ENCODE measurements around the gene RFC5.

Gene RFC5

DNA sequence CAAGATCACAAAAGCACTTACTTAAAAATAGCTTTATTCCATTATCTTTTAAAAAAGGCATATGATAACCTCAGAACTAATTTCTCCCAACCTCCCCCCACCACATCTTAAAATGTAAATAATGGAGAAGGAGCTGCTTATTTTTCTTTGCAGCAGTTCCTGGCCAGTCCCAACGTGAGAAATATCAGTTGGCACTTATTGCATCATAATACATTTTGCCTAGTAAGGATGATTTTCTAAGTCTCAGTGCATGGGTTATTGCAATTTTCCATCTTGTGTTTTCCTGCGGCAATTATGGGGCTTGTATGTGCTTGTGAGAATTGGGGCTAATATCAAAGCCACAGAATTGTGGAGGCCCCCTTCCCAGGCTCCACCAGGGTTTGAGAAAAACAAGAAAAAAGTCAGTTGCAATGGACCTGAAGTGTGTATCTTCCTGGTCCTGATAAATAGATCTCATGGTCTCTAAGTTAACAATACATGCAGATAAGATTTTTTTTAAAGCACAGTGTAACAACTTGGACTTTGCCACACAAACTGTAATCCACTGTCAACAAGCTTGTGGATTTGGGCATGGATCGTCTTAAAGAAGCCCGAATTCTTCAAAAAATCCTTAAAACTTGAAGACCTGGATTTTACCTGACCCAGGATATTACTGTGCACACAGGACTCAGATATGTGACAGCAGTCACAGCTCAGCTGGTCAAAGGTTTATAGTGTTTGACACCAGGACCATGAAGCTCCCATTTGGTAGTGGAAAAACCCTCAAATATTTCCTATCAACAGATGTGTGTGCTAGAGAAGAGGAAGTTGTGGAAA lies 47.3 kb downstream of the RFC5 start:
- ChIA-PET CTCF (interaction anchor here (0.6 to 5.3 kb wide), 6 partner anchors 8 to 559 kb away, joined by 3 to 44 read pairs (median 3); no protein-coding TSS in a partner anchor), POLR2A (interaction anchor here (0.5 to 0.9 kb wide), 5 partner anchors 27 to 91 kb away, joined by 3 to 6 read pairs (median 4); partner anchors contain the start of gene PEBP1)
- H3K4me1 ChIP-seq (ENCODE audit: control insufficient read depth, insufficient read depth, low read length): 0 out of 2 replicates have a peak, but pooled peaks cover 3% of the 10 kb centered on the region
- H3K27ac ChIP-seq (ENCODE audit: extremely low read depth, low read depth, low read length): no peak overlapping the region
- H3K4me3 ChIP-seq (ENCODE audit: low read depth, low read length): no peak overlapping the region
- TF ChIP-seq ZNF140 (tag by site-specific recombination; IDR thresholded peaks at IDR 0.05): no peak
- TF ChIP-seq, protein P1, sequence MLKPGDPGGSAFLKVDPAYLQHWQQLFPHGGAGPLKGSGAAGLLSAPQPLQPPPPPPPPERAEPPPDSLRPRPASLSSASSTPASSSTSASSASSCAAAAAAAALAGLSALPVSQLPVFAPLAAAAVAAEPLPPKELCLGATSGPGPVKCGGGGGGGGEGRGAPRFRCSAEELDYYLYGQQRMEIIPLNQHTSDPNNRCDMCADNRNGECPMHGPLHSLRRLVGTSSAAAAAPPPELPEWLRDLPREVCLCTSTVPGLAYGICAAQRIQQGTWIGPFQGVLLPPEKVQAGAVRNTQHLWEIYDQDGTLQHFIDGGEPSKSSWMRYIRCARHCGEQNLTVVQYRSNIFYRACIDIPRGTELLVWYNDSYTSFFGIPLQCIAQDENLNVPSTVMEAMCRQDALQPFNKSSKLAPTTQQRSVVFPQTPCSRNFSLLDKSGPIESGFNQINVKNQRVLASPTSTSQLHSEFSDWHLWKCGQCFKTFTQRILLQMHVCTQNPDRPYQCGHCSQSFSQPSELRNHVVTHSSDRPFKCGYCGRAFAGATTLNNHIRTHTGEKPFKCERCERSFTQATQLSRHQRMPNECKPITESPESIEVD (tag by site-specific recombination; IDR thresholded peaks at IDR 0.05): peak; percentile 45; the same call in 1 of the 2 replicates
- TF ChIP-seq, protein P2, sequence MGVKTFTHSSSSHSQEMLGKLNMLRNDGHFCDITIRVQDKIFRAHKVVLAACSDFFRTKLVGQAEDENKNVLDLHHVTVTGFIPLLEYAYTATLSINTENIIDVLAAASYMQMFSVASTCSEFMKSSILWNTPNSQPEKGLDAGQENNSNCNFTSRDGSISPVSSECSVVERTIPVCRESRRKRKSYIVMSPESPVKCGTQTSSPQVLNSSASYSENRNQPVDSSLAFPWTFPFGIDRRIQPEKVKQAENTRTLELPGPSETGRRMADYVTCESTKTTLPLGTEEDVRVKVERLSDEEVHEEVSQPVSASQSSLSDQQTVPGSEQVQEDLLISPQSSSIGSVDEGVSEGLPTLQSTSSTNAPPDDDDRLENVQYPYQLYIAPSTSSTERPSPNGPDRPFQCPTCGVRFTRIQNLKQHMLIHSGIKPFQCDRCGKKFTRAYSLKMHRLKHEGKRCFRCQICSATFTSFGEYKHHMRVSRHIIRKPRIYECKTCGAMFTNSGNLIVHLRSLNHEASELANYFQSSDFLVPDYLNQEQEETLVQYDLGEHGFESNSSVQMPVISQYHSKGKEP (tag by site-specific recombination; IDR thresholded peaks at IDR 0.05): peak; percentile 81
- H3K9me3 ChIP-seq (ENCODE audit: control insufficient read depth, insufficient read depth, low read depth, low read length): no peaks in the 10 kb centered on the region
- no peaks in the 10 kb centered on the region; a peak in 1 of 3 replicates for H3K36me3 ChIP-seq (ENCODE audit: control insufficient read depth in 2 of 2, insufficient read depth in 1 of 2, low read length in 2 of 2)

DNA sequence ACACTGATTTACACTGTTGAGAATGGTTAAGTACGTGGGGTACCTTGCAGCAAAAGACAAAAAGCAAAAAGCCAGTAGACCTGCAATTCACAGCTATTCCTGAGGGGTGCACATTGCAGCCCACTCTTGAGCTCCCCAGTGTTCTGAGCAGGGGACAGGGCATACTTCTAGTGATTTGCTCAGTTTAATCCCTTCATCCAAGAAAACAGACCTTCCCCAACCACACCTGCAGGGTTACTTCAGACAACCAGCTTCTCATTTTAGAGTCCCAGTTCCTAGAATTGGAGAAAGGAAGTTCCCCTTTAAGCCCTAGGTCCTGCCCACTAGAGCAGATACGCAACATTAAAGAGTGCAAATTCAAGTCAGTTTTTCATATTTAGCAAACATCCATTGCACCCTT lies 48.1 kb downstream of the RFC5 start:
- Histone ChIP-seq H3K36me3 (ENCODE audit: control insufficient read depth in 2 of 2, insufficient read depth in 1 of 2, low read length in 2 of 2) (no peaks in the 10 kb centered on the region), H3K4me3 (ENCODE audit: low read depth, low read length) (no peak overlapping the region), H3K9me3 (ENCODE audit: control insufficient read depth, insufficient read depth, low read depth, low read length) (no peaks in the 10 kb centered on the region), H3K27ac (ENCODE audit: extremely low read depth, low read depth, low read length) (no peak overlapping the region), H3K4me1 (ENCODE audit: control insufficient read depth, insufficient read depth, low read length) (0 out of 2 replicates have a peak, but pooled peaks cover 3% of the 10 kb centered on the region)
- POLR2A ChIA-PET: interaction anchor here (0.5 kb wide), 1 partner anchor 38 kb away, joined by 3 read pairs; no protein-coding TSS in a partner anchor
- no peak for TF ChIP-seq ZNF626 (tag by site-specific recombination; IDR thresholded peaks at IDR 0.05)
- TF ChIP-seq ZNF19 (tag by site-specific recombination; IDR thresholded peaks at IDR 0.05; ENCODE audit: low read depth): no peak
- TF ChIP-seq ZBTB8A (tag by site-specific recombination; IDR thresholded peaks at IDR 0.05): no peak
- no peak for TF ChIP-seq ZBTB17 (tag by site-specific recombination; IDR thresholded peaks at IDR 0.05)
- TF ChIP-seq ZNF621 (tag by site-specific recombination; IDR thresholded peaks at IDR 0.05): no peak
- no peak for TF ChIP-seq ZNF596 (tag by site-specific recombination; IDR thresholded peaks at IDR 0.05)
- no peak for TF ChIP-seq ZNF555 (tag by site-specific recombination; conservative IDR thresholded peaks at IDR 0.05)
- TF ChIP-seq ZNF248 (tag by site-specific recombination; IDR thresholded peaks at IDR 0.05): no peak
- no peak for TF ChIP-seq ZNF514 (tag by site-specific recombination; IDR thresholded peaks at IDR 0.05)
- no peak for TF ChIP-seq ZNF133 (tag by site-specific recombination; IDR thresholded peaks at IDR 0.05)
- no peak for TF ChIP-seq ZNF426 (tag by site-specific recombination; IDR thresholded peaks at IDR 0.05)
- no peak for TF ChIP-seq ZNF292 (tag by site-specific recombination; IDR thresholded peaks at IDR 0.05; ENCODE audit: borderline replicate concordance, low read depth)
- TF ChIP-seq ZNF792 (tag by site-specific recombination; IDR thresholded peaks at IDR 0.05): no peak
- TF ChIP-seq ZNF175 (tag by site-specific recombination; IDR thresholded peaks at IDR 0.05): no peak
- CTCF ChIA-PET: interaction anchor here (0.6 to 5.3 kb wide), 6 partner anchors 9 to 558 kb away, joined by 3 to 44 read pairs (median 4); no protein-coding TSS in a partner anchor

DNA sequence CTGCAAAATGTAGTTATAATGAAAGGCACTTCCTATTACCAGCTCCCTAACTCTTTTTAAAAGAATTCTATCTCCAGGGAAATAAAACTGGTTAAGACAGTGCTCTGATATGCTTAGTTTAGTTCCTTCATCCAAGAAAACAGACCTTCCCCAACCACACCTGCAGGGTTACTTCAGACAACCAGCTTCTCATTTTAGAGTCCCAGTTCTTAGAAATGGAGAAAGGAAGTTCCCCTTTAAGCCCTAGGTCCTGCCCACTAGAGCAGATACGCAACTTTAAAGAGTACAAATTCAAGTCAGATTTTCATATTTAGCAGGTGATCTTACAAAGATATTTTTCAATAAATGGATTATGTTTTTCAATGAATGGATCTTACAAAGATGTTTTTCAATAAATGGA lies 48.9 kb downstream of the RFC5 start:
- Histone ChIP-seq H3K4me3 (ENCODE audit: low read depth, low read length) (no peak overlapping the region), H3K4me1 (ENCODE audit: control insufficient read depth, insufficient read depth, low read length) (no peaks in the 10 kb centered on the region), H3K9me3 (ENCODE audit: control insufficient read depth, insufficient read depth, low read depth, low read length) (no peaks in the 10 kb centered on the region), H3K36me3 (ENCODE audit: control insufficient read depth in 2 of 2, insufficient read depth in 1 of 2, low read length in 2 of 2) (no peaks in the 10 kb centered on the region), H3K27ac (ENCODE audit: extremely low read depth, low read depth, low read length) (no peak overlapping the region)
- CTCF ChIA-PET: interaction anchor here (0.9 to 5.3 kb wide), 3 partner anchors 10 to 190 kb away, joined by 4 to 44 read pairs (median 8); no protein-coding TSS in a partner anchor
- POLR2A ChIA-PET: no interaction called here
- TF ChIP-seq ZNF473 (tag by site-specific recombination; IDR thresholded peaks at IDR 0.05) (no peak), ZNF423 (tag by site-specific recombination; IDR thresholded peaks at IDR 0.05) (no peak), ZNF830 (tag by site-specific recombination; IDR thresholded peaks at IDR 0.05; ENCODE audit: low read depth) (no peak), ZNF48 (tag by site-specific recombination; IDR thresholded peaks at IDR 0.05) (no peak), ZNF785 (tag by site-specific recombination; IDR thresholded peaks at IDR 0.05) (no peak), ZNF623 (tag by site-specific recombination; IDR thresholded peaks at IDR 0.05) (no peak), ZNF555 (tag by site-specific recombination; conservative IDR thresholded peaks at IDR 0.05) (no peak), ZNF341 (tag by site-specific recombination; IDR thresholded peaks at IDR 0.05; ENCODE audit: low read depth) (no peak), ZBTB8A (tag by site-specific recombination; IDR thresholded peaks at IDR 0.05) (no peak), ZXDB (tag by site-specific recombination; IDR thresholded peaks at IDR 0.05) (no peak), ZNF776 (tag by site-specific recombination; IDR thresholded peaks at IDR 0.05; ENCODE audit: borderline replicate concordance) (no peak), ZNF433 (tag by site-specific recombination; IDR thresholded peaks at IDR 0.05; ENCODE audit: low read depth) (no peak)
- TF ChIP-seq, protein P3, sequence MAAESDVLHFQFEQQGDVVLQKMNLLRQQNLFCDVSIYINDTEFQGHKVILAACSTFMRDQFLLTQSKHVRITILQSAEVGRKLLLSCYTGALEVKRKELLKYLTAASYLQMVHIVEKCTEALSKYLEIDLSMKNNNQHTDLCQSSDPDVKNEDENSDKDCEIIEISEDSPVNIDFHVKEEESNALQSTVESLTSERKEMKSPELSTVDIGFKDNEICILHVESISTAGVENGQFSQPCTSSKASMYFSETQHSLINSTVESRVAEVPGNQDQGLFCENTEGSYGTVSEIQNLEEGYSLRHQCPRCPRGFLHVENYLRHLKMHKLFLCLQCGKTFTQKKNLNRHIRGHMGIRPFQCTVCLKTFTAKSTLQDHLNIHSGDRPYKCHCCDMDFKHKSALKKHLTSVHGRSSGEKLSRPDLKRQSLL (tag by site-specific recombination; IDR thresholded peaks at IDR 0.05): no peak
